ENCODE data around the gene TPSB2. TPM values are rescaled to one million over a fixed set of nuclear protein-coding genes. Genes with fewer than 3 reads are reported as not detected.
"Not testable (repeated sequence)": the region's sequence is repeated elsewhere in the genome, so short reads cannot be mapped to it uniquely, and the experiment has no call there.

The TPSB2 gene
- total RNA-seq, 1 donor from 2014 or later = not detected

- intact Hi-C loops (cut with micrococcal nuclease) = not testable (repeated sequence)
Measured at GRCh38 chr16:1241081-1241480, 11.1 kb upstream of the TPSB2 start.

- intact Hi-C loops (cut with micrococcal nuclease) = not testable (repeated sequence)
Measured at GRCh38 chr16:1240436-1240835, 10.5 kb upstream of the TPSB2 start, which contains the start of gene TPSAB1. TPSAB1 (plus strand) TSS chr16:1240705; CDS start chr16:1240939, 234 bp downstream.

DNA sequence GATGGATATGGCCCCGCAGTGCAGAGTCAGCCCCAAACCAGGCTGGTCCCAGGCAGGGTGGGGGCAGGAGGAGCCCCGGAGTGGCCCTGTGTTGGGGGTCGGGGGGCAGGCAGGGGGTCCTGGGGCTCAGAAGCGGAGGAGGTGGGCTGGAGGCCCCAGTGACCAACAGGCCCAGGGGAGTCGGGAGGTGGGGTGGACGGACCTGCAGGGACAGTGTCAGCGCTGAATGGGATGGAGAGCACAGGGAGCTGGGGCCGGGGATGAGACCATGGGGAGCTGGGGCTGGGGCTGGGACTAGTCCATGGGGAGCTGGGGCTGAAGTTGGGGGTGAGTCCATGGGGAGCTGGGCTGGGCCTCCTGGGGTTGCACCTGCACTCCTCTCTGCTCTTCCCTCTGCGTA is 9.6 kb upstream of the TPSB2 start:
- intact Hi-C loops (cut with micrococcal nuclease) = not testable (repeated sequence)

- intact Hi-C loops (cut with micrococcal nuclease) = not testable (repeated sequence)
Measured at GRCh38 chr16:1238909-1239308, 8.9 kb upstream of the TPSB2 start.

GRCh38 chr16:1237990-1238389 is 8.0 kb upstream of the TPSB2 start:
- intact Hi-C loops (cut with micrococcal nuclease) = no loop called here

DNA sequence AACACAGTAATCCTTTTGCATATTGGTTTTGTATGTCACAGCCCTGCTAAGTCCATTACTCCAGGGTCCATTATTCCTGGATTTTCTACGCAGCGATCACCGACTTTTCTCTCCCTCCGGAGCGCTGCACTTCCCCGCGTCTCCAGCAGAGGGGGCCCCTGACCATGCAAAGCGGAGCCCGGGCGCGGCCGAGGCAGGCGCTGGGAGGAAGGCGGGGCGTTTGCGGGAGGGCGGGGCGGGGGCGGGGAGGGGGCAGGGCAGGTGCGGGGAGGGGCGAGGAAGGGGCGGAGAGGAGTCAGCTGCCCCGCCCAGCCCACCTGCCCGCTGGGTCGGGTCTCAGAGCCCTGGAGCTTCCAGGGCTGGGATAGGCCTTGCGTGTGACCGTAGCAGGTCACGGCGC is 6.7 kb upstream of the TPSB2 start:
- intact Hi-C loops (cut with micrococcal nuclease) = not testable (repeated sequence)

DNA sequence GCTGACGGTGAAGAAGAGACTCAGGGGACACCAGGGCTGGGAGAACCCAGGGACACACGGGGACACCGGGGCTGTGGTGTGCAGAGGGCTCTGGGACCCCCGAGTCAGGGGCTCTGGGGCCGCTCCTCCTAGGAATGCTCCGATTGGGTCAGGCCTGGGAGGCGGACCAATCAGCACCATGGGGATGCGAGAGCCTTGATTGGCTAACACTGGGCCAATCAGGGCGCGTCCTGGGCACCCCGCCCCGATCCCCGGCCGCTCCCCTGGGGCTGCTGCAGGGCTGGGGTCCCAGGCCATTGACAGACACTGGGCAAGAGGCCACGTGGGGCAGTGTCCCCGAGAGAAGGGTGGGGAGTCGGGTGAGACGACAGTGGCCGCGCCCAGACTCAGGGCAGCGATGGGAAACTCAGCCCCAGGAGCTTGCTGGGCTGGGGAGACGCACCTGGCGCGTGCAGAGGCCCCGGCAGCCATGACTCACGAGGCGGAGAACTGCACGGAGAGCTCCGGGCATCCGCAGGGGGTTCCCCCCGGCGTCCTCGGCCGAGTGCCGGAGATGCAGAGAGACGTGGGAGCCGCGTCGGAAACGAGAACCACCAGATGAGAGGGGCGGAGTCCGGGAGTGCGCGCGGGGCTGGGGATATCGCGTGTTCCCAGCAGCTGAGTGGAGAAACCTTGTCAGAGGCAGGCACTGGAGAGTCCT is 2.2 kb upstream of the TPSB2 start:
- intact Hi-C loops (cut with micrococcal nuclease) = not testable (repeated sequence)

GRCh38 chr16:1231301-1231700 is 1.3 kb upstream of the TPSB2 start:
- intact Hi-C loops (cut with micrococcal nuclease) = not testable (repeated sequence)

GRCh38 chr16:1230471-1231212 is 658 bp upstream of the TPSB2 start:
- intact Hi-C loops (cut with micrococcal nuclease) = not testable (repeated sequence)

DNA sequence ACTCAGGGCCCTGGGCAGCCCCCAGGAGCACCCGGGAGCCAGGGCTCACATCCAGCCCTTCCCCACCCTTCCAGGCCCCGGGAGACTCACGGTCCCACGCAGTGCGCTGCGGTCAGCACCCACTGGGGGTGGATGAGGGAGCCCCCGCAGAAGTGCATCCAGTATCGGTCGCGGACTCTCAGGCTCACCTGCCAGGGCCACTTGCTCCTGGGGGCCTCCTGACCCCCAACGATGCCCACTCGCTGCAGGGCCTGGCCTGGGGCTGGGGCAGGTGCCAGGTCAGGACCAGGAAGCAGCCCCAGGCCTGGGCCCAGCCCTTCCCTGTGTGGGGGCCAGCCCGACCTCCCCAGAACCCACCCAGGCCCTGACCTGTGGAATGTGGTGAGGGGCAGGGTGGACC is 508 bp downstream of the TPSB2 start:
- intact Hi-C loops (cut with micrococcal nuclease) = not testable (repeated sequence)

- intact Hi-C loops (cut with micrococcal nuclease) = not testable (repeated sequence)
Measured at GRCh38 chr16:1228227-1228626, 1.8 kb downstream of the TPSB2 start.

GRCh38 chr16:1226692-1227091 is 3.3 kb downstream of the TPSB2 start:
- intact Hi-C loops (cut with micrococcal nuclease) = not testable (repeated sequence)

- intact Hi-C loops (cut with micrococcal nuclease) = not testable (repeated sequence)
Measured at GRCh38 chr16:1225728-1226311, 4.2 kb downstream of the TPSB2 start.

- intact Hi-C loops (cut with micrococcal nuclease) = no loop called here
Measured at GRCh38 chr16:1225051-1225451, 4.9 kb downstream of the TPSB2 start, which contains the start of gene TPSG1. TPSG1 (minus strand) TSS chr16:1225268; CDS start chr16:1225252, 16 bp downstream.

DNA sequence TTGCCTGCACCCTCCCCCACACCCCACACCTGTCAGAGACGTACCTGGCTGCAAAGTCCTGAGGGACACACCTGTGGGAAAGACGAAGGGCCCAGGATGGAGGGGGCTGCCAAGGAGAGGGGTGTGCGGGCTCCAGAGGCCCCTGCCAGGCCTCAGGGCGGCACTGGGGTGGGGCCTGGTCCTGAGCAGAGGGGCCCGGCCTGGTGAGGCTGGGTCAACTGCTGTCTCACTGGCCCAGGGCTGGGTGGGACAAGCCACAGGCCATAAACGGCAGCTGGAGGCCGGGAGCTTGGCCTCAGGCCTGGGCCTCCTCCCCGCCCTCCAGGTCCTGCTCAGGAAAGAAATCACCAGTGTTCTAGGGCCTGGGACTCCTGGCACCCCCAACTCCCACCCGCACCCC is 5.4 kb downstream of the TPSB2 start:
- intact Hi-C loops (cut with micrococcal nuclease) = no loop called here

DNA sequence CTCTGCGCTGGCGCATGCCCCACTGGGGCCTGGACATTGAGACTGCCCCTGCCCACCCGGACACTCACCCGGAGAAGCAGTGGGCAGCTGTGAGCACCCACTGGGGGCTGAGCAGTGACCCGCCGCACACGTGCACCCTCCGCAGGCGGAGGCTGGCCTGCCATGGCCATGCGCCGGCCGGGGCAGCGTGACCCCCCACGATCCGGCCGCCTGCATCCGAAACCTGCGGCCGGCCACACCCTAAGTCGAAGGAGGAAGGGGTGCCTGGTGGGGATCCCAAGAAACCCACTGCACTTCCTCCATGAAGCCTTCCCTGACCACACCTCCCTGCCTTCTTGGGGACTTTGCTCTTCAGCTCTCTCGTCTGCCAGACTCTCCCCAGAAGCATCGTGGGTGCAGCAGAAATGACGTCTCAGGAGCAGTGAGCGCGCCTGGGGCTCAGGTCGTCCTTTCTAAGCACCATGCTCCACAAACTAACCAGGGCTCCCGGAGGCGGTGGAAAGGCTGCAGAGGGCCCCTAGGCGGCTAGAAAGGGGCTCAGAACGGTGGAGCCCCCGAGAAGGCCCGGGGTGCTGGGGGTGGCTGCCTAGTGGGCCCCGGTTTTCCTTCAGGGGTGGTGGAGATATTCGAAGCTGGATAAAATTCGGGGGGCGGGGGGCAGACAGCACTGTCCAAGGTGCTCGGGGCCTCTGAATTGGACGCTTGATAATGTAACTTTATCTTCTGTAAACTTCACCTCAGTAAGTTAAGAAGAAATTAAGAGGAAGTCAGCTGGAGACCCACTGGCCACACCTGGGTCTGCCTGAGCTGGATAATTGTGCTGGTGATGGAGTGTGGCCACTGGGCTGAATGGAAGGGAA is 6.4 kb downstream of the TPSB2 start:
- intact Hi-C loops (cut with micrococcal nuclease) = no loop called here

DNA sequence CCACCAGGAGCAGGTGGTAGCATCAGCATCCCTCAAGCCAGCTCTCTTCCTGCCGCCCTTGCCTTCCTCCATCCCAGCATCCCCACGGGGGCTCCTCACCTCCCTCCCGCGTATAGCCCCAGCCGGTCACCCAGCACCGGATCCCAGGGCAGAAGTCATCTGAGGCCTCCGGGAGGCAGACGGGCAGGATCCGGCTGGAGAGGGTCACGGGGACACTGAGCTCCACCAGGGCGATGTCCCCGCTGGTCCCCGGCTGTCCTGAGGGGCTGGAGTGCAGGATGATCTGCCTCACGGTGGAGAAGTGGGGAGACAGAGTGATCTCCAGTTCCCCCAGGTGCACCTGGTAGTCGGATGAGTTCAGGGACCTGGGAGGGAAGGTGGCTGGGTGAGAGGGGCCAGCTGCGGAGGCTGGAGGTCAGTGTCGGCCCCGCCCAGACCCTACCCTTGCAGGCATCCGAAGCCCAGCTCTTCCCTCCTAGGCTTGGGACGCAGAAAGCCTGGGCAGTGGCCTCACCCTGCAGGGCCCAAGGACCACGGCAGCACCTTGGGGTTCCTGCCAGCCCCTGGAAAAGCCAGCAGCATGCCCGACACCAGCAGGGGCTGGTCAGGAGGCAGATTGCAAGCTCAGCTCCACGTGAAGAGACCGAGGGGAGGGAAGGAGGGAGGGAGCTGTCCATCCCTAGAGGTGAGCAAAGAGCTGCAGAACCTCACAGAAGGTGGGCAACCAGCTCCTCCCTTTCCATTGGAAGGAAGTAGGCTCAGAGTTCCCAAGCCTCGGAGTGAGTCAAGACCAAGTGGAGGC is 7.2 kb downstream of the TPSB2 start:
- intact Hi-C loops (cut with micrococcal nuclease) = no loop called here

GRCh38 chr16:1221628-1222552 is 8.1 kb downstream of the TPSB2 start:
- intact Hi-C loops (cut with micrococcal nuclease) = no loop called here

DNA sequence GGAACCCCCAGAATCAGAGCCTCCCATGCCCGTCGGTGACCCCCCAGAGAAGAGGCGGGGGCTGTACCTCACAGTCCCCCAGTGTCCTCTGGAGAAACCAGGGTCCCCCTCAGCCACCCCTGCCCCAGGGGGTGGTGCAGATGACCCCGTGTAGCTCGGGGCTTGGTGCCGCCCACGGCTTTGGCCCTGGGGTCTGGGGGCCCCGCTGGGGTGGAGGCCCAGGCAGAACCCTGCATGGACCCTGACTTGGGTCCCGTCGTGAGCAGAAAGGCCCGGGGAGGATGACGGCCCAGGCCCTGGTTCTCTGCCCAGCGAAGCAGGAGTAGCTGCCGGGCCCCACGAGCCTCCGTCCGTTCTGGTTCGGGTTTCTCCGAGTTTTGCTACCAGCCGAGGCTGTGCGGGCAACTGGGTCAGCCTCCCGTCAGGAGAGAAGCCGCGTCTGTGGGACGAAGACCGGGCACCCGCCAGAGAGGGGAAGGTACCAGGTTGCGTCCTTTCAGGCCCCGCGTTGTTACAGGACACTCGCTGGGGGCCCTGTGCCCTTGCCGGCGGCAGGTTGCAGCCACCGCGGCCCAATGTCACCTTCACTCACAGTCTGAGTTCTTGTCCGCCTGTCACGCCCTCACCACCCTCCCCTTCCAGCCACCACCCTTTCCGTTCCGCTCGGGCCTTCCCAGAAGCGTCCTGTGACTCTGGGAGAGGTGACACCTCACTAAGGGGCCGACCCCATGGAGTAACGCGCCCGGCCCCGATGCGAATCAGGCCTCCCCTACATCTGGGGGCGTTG is 8.9 kb downstream of the TPSB2 start:
- intact Hi-C loops (cut with micrococcal nuclease) = no loop called here

Measured in T-helper 1 cell treated with Interleukin-12 subunit alpha and Interleukin-12 subunit beta and Interleukin-4 antibody, amounts not matched to agents 30 ng/mL and 1 ng/mL, for 36 hours (primary cell).